ENCODE results near the gene SLC35F3. TPM values are rescaled to one million over a fixed set of nuclear protein-coding genes. Genes with fewer than 3 reads are reported as not detected.
A peak's percentile ranks its signal among the peaks of the same experiment; 100 is the strongest.

Gene SLC35F3
- total and polyA plus RNA-seq, 3 donors from 2014 or later: 0.43 to 0.87 (median 0.47) TPM

DNA sequence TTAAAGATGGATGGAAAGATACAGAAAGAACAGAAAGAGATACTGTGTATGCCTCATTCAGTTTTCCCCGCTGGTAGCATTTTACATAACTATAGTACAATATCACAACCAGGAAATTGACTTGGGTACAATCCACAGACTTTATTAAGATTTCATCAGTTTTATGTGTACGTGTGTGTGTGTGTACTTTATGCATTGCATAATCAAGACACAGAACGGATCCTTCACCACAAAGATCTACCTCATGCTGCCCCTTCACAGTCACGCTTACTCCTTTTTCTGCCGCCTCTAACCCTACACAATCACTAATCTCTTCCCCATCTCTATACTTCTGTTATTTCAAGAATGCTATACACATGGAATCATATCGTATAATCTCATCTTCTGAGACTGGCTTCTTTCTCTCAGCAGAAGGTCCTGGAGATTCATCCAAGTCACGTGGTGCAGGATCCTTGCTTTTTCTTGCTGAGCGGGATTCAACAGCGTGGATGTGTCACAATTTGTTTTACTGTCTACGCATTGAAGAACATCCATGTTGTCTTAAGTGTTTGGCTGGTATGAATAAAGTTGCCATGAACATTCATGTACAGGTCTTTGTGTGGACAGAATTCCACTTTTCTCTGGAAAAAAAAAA, 76.7 kb downstream of the SLC35F3 start:
- Histone ChIP-seq H3K4me3 (no peak overlapping the region), H3K36me3 (ENCODE audit: low read depth, missing control alignments) (no peaks in the 10 kb centered on the region), H3K4me1 (no peaks in the 10 kb centered on the region), H3K27me3 (no peaks in the 10 kb centered on the region), H3K27ac (no peak overlapping the region), H3K9me3 (no peaks in the 10 kb centered on the region)
- DNase-seq: no peak
- TF ChIP-seq, protein P1, sequence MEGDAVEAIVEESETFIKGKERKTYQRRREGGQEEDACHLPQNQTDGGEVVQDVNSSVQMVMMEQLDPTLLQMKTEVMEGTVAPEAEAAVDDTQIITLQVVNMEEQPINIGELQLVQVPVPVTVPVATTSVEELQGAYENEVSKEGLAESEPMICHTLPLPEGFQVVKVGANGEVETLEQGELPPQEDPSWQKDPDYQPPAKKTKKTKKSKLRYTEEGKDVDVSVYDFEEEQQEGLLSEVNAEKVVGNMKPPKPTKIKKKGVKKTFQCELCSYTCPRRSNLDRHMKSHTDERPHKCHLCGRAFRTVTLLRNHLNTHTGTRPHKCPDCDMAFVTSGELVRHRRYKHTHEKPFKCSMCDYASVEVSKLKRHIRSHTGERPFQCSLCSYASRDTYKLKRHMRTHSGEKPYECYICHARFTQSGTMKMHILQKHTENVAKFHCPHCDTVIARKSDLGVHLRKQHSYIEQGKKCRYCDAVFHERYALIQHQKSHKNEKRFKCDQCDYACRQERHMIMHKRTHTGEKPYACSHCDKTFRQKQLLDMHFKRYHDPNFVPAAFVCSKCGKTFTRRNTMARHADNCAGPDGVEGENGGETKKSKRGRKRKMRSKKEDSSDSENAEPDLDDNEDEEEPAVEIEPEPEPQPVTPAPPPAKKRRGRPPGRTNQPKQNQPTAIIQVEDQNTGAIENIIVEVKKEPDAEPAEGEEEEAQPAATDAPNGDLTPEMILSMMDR (IDR thresholded peaks at IDR 0.05): no peak
- TF ChIP-seq POLR2A (IDR thresholded peaks at IDR 0.05): no peak
- WGBS, 2 donors: 86% methylated on average over 10 of the region's 10 CpGs
- intact Hi-C loops (cut with DNase I; ENCODE audit: low total_unique reads): no loop called here

DNA sequence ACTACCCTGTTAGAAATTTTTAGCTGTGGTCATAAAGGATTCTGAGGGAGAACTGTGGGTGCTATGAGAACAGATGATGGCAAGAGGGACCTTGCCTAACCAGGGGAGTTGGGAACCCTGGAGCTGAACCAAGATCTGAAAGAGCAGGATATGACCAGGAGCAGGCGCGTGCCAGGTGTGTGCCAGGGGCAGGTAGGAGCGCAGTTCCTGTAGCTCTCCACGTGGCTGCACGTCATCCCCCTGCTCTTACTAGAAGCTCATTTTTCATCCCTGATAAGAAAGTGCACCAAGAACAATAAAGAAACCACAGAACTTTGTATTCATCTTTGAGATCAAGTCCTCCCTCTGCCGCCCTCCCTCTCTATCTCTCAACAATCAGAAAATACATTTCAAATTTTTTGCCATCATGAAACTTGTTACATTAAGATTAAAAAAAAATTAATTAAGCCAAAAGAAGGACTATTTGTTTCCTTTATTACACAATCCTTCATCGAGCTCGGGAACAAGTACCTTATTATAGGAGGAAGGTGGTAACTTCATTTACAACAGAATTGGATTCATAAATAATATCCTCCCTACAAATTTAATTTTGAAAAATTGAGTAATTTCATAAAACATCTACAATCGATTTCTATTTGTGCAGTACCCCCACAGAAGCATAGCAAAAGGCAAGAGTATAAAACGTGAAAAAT, 78.5 kb downstream of the SLC35F3 start:
- 62 to 72% methylated on average over 10 of the region's 10 CpGs for WGBS, 2 donors
- H3K36me3 ChIP-seq (ENCODE audit: low read depth, missing control alignments): no peaks in the 10 kb centered on the region
- no peaks in the 10 kb centered on the region for H3K27me3 ChIP-seq
- no peak overlapping the region for H3K4me3 ChIP-seq
- peak; percentile 41 for DNase-seq
- no peak overlapping the region for H3K27ac ChIP-seq
- intact Hi-C loops (cut with DNase I; ENCODE audit: low total_unique reads): no loop called here
- H3K4me1 ChIP-seq: no peaks in the 10 kb centered on the region
- H3K9me3 ChIP-seq: no peaks in the 10 kb centered on the region
- no peak for TF ChIP-seq POLR2A (IDR thresholded peaks at IDR 0.05)
- TF ChIP-seq, protein P1 (IDR thresholded peaks at IDR 0.05): no peak

DNA sequence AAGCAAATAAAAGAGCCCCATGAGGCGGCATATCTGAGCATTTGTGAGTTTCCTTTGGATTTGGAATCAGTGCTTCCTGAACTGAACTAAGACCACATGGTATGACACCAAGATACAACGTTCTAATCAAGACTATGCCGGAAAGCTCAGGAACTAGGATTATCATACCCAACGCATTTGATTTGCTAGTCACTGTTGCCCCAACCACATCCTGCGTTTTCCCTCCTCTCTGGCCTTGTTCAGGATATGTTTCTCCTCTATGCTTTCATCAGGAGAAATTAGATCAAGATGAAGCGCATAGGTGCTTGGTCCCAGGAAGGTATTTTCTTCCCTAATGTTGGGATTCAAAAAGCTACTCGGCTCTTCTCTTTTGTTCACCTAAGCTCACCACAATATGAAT, 79.3 kb downstream of the SLC35F3 start:
- intact Hi-C loops (cut with DNase I; ENCODE audit: low total_unique reads): no loop called here
- Histone ChIP-seq H3K36me3 (ENCODE audit: low read depth, missing control alignments) (no peaks in the 10 kb centered on the region), H3K9me3 (no peaks in the 10 kb centered on the region), H3K4me1 (no peaks in the 10 kb centered on the region), H3K27ac (no peak overlapping the region), H3K4me3 (no peak overlapping the region), H3K27me3 (no peaks in the 10 kb centered on the region)
- TF ChIP-seq, protein P1 (IDR thresholded peaks at IDR 0.05): no peak
- TF ChIP-seq POLR2A (IDR thresholded peaks at IDR 0.05): no peak
- no peak for DNase-seq
- WGBS, 2 donors: 88 to 92% methylated on average over 7 of the region's 7 CpGs

DNA sequence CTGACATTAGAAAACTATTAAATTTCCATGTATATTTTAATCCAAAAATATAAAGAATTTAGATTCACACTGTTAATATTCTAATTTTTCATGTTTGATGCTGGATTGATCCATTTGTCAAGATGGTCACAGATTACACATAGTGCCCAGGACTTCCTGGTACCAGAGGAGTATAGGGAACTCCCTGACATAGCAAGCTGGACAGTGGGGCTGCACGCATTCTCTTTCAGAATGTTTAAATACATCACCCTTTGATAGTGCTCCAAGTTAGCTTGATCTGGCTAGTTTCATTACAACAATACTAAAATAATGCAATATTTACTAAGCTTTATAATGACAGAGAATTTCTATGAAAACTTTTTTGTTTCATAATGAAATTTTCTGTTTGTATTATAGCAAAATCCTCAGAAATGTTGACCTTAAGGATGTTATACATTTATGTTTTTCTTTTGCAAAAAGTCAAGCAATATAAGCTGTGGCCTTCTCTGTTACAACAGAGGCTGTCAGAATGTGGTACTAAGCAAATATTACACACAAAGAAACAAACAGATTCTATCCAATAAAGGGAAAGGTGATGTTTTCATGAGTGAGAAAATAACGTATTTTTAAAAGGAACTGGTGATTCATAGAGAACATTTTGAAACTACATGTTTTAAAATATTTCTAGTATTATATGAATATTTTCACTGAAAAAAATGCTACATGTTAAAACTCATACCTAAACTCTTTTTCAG, 84.7 kb downstream of the SLC35F3 start:
- intact Hi-C loops (cut with DNase I; ENCODE audit: low total_unique reads): no loop called here
- Histone ChIP-seq H3K27me3 (no peaks in the 10 kb centered on the region), H3K27ac (no peak overlapping the region), H3K4me1 (no peaks in the 10 kb centered on the region), H3K36me3 (ENCODE audit: low read depth, missing control alignments) (no peaks in the 10 kb centered on the region), H3K9me3 (no peaks in the 10 kb centered on the region), H3K4me3 (no peak overlapping the region)
- no peak for DNase-seq
- WGBS, 2 donors: 73 to 74% methylated on average over 2 of the region's 2 CpGs
- TF ChIP-seq, protein P1 (IDR thresholded peaks at IDR 0.05): no peak
- TF ChIP-seq POLR2A (IDR thresholded peaks at IDR 0.05): no peak
